GM23248 (cell line): ENCODE data around the gene GPR35.

Experiments used
- EZH2 ChIP-seq: fragments of 200-600 bp; sonication (generic); IDR thresholded peaks from 2 replicates; pipeline ENCODE4 v1.6.1; 2018; ENCODE audit warnings: antibody characterized with exemption, mild to moderate bottlenecking; ENCODE audit not compliant: insufficient read depth, poor library complexity, severe bottlenecking
- EZH2phosphoT487 ChIP-seq: fragments of 200-600 bp; sonication (generic); IDR thresholded peaks from 2 replicates; pipeline ENCODE4 v1.6.1; 2018; ENCODE audit warnings: antibody characterized with exemption, moderate library complexity, mild to moderate bottlenecking, low read depth; ENCODE audit not compliant: insufficient read depth

GRCh38 chr2:240622531-240623235 lies 2.6 kb upstream of the GPR35 start:
- TF ChIP-seq EZH2, result no peak
- no peak for TF ChIP-seq EZH2phosphoT487
